GM18502 (cell line): Measurements from ENCODE around the gene IRF2BP2.

ENCODE experiments used
- ATAC-seq: cut with Tn5 transposase; IDR thresholded peaks from one replicate; pipeline ENCODE4 v1.9.1; 2021; ENCODE audit warnings: mild to moderate bottlenecking; ENCODE audit not compliant: unreplicated experiment, poor library complexity

Gene IRF2BP2

DNA sequence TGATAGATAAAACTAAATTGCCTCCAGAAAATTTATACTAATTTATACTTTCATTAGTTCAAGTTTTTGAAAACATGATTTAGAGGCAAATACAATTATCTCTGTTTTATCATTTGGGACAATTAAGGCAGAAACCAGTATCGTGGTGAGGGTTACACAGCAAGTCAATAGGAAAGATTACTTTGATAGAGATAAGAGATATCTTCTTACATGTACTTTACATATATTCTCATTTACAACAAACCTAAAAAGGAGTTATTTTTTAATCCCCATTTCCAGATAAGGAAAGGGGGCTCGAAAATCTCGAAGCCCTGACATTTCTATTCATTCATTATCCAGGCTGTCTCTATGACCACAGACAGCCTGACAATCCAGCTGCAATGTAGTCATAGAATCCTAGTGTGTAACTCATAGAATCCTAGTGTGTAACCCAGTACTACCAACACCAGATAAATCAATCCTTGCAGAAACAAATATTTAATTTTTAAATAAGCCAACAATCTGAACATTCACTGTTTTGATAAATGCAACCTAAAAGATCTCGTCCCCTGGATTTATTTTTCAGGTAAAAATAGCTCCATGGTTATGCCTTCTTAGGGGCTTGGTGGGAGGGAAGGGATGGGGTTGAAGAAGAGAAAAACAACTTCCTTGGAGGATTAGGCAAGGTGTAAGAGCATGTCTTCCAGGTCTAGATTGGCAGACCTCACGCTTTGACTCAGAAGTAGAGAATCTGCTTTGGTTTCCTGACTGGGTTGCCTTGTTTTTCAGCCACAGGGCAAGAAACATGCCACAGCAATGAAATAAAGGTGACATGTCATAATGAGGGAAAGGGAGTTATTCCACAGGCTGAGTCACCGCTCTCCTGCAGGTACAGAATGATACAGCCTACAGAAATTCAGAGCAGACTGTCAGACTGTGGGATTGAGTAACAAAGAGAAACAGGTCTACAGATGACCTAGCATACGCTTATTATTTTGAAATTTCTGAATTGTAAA, 45.6 kb downstream of the IRF2BP2 start:
- ATAC-seq: no peak

DNA sequence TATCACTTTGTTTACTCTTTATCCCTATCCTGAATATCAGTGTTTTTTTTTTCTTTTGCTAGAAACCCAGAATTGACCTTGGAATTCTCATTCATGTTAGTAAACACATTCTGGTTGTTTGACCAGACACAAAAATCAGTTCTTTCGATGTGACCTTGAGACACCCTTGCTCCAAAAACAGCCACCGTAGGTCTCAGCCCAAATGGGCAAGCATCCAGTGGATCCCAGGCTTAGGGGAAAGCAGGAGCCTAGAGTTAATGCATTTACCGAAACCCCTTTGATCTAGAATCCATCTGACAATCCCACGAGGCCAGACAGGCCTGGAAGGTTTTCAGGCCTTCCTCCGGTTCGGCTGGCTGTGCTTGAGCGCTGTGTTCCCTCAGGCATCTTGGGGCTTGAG, 47.6 kb downstream of the IRF2BP2 start:
- ATAC-seq: no peak

DNA sequence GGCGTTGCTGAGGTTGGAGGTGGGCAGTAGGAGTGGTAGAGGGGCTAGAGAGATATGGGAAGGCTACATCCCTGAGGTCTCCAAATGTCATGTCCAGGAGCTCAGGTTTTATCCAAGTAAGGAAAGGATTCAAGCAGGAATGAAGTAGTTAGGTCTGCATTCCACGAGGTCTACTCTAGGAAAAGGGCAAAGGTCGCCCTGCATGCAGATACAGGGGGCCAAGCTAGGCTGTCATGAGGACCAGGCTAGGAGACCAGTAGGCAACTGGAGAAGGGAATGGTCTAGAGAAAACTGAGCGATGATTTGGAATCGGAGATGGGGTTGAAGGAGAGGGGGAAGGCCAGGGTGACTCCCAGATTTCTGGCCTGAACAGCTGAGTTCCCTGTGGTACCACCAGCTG, 48.7 kb downstream of the IRF2BP2 start:
- ATAC-seq: no peak

DNA sequence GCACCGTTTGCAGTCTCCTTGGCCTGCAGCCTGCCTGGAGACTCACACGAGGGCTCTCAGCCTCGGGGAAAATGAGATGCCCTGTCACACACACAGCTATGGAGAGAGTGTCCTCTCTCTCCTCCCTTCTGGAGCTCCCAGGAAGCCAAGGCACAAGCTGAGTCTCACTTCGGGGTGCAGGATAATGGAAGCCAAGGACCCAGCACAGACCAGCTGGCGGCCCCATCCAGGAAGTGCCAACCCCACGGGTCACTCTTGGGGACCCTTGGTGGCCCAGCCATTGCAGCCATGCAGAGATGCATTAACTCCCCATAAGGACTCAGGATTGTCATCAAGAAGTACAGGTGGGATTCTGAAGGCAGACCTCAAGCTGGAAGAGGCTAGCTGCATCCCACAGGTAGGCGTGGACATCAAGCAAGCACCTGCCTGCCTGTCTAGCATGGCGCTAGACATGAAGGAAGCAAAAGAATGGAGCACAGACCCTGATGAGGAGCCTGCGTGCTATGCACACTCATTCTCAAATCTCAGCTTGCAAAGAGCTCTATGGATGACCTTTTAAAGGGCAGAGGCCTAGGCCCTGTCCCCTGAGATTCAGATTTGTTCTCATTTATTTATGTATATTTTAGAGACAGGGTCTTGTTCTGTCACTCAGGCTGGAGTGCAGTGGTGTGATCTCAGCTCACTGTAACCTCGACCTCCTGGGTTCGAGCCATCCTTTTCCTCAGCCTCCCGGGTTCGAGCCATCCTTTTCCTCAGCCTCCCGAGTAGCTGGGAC, 49.9 kb downstream of the IRF2BP2 start:
- no peak for ATAC-seq

DNA sequence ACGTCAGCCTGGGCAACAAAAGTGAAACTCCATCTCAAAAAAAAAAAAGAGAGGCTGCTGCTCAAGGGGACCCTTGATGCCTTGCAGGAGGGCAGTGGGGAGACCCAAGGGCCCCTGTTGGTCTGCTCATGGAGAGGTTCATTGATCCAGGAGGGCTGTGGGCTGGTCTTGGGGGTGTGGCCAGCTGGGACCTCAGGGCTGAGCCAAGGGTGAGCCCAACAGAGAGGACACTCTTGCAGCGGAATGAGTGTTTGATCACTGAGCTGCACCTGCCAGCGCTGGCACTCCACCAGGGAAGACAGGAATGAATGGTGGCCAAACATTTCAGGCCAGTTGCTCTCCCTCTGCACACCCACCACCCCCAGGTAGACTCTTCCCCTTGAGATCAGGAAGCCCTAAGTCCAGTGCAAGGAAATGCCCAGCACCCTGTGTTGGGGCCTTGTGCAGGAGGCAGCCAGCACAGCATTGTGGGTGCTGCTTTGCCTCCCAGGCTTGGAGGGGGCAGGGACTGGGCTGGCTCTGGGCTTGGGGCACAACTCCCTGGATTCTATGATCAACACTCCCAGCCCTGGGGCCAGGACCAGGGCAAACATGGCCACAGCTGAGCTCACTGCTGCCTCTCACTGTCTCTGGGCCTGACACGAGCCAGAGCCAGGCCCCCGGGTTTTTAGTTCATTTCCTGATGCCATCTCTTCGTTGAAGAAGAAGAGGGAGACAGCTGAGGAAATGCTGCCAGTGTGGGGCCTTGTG, 50.7 kb downstream of the IRF2BP2 start:
- ATAC-seq: no peak

DNA sequence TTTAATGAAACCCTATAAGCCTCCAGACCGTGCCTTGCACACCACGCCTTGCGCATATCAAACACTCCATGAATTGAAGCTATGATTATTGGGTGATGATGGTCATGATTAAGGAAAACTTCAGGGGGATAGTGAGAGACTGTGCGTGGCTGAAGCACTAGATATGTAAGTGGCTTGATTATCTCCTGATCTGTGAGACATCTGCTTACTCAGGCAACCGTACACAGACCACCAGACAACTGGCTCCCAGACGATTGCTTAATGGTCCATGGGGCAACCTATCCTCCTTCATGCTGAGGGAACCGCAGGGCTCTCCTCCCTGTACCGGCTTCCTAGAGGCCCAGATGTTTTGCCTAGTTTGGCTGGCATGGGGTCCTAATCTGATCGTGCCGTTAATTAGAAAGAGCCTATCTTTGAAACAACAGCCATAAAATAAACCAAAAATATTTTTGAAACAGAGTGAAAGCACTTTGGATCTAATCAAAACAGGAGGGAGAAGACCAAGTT, 51.6 kb downstream of the IRF2BP2 start:
- ATAC-seq: no peak

DNA sequence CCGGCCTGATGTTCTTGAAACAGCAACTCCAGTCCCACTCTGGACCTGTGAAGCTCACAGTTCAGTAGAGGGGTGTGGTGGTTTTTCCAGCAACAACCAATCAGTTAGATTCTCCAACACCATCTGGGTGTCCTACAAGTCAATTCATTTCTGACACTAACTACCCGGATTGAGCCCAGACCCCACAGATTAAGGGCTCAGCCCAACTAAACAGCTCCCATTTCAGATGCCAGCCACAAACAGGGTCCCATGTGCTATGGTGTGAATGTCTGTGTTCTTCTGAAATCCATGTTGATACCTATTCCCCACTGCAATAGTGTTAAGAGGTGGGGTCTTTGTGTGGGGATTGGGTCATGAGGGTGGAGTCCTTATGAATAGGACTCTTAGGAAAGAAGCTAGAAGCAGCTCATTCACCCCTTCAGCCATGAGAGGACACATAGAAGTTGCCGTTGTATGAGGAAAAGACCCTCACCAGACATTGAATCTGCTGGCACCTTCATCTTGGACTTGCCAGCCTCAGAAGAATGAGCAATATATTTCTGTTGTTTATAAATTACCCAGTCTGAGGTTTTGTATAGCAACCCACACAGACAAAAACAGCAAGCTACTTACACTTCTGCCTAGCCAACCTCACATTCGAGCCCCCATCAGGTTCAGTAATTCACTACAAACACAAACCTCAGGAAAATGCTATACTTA, 53.6 kb downstream of the IRF2BP2 start:
- no peak for ATAC-seq

DNA sequence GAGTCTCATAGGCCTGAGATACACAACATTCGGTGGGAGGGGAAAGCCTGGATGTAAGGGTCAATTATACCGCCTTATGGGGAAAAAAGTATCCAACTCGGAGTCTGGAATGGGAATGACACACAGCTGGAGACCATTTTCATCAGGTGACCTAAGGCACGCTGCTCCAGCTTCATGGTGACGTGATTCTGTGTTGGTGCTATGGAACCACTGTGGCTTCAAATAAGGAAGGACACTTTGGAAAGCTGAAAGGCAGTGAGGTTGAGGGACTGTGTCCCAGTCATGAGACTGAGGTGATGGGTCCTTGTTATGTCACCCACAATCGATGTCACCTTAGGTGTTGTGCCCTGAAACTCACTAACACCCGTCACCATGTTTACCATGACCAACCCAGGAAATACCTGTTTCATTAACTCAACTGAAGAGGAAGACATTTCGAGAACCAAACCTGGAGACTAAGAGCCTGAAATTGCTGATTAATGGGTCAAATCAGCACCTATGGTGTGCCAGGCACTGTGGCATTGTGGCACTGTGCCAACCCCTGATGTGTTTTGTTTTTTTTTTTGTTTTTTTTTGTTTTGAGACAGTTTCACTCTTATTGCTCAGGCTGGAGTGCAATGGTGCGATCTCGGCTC, 54.5 kb downstream of the IRF2BP2 start:
- no peak for ATAC-seq

DNA sequence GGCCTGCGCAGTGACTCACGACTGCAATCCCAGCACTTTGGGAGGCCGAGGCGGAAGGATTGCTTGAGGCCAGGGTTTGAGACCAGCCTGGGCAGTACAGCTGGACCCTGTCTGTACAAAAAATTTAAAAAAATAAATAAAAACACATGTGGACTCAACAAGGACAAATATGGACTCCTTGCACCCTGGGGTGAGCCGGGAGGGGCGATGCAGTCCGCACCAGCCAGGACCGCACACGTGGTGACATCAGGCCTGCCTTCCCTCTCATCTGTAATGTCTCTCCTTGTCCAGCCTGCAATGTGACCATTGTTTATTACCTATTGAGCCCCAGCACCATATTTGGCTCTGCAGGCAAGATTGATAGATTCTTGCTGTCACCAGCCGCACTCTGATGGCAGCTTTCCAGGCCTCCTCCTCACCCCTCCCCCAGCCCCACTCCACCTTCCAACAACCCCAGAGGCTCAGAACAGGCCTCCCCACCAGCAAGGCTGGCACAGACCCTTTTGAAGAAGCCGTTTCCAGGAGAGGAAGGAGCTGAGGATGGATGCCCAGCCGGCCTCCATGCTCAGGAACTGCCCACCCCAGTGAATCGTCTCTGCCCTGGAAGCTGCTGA, 55.2 kb downstream of the IRF2BP2 start:
- ATAC-seq: no peak
